GM12878 (cell line): ENCODE measurements around the gene IGFBP3. TPM values are rescaled to one million over a fixed set of nuclear protein-coding genes. Genes with fewer than 3 reads are reported as not detected.

ENCODE experiments used
- ATAC-seq: fragments of 200-7000 bp; cut with Tn5 transposase; 3 replicates; pipeline ENCODE4 v1.9.1; 2020; ENCODE audit warnings: mild to moderate bottlenecking, moderate library complexity
- BruUV-seq: library from RNA; stranded (reverse); fragments of 400-500 nt; replicated peaks from 2 replicates; lab custom pipeline; 2021; lab: Mats Ljungman, UMichigan
- CTCF ChIA-PET: fragments of 300-600 bp; sonication (Branson Sonifier 250); formaldehyde crosslinking; extraction: SDS; loops from one replicate; lab custom pipeline; 2021; ENCODE audit warnings: inconsistent platforms; lab: Yijun Ruan, JAX
- POLR2A ChIA-PET: fragments of 350-600 bp; formaldehyde crosslinking; extraction: SDS; loops from one replicate; lab custom pipeline; 2021; ENCODE audit warnings: inconsistent platforms; lab: Charles Lee
- RAD21 ChIA-PET: fragments of 300-600 bp; sonication (Branson Sonifier 250); formaldehyde crosslinking; loops from one replicate; lab custom pipeline; 2023; ENCODE audit warnings: antibody characterized with exemption; ENCODE audit not compliant: unreplicated experiment; lab: Charles Lee
- SMC1A ChIA-PET: fragments of 300-600 bp; sonication (Branson Sonifier 250); formaldehyde crosslinking; loops from one replicate; lab custom pipeline; 2023; ENCODE audit not compliant: unreplicated experiment, uncharacterized antibody; lab: Charles Lee
- DNase-seq: peaks from one replicate; pipeline ENCODE4 v3.0.0-alpha.2; 2011; ENCODE audit warnings: low read depth, low spot score
- FAIRE-seq: peaks from 3 replicates; lab custom pipeline; 2011; peaks lifted over from hg19 to GRCh38; lab: Jason Lieb, UNC
- H2AFZ ChIP-seq: 2 replicates; pipeline ENCODE4 v1.6.0; 2011; ENCODE audit warnings: low read depth, low read length, control low read depth; ENCODE audit not compliant: control insufficient read depth
- H3K27ac ChIP-seq: 2 replicates; pipeline ENCODE4 v1.5.1; 2011; ENCODE audit warnings: control low read depth; ENCODE audit not compliant: control insufficient read depth, insufficient read depth
- H3K27me3 ChIP-seq, 2 experiments: replicated peaks in 1 of 2; 2 replicates each; pipeline versions ENCODE4 v1.6.0 to v1.6.1; 2011; ENCODE audit warnings: low read length in 1 of 2; ENCODE audit not compliant: control insufficient read depth in 2 of 2, insufficient read depth in 2 of 2
- H3K36me3 ChIP-seq, 2 experiments: 2 replicates each; pipeline ENCODE4 v1.5.1; 2011; ENCODE audit warnings: low read length in 1 of 2; ENCODE audit not compliant: control insufficient read depth in 2 of 2, insufficient read depth in 2 of 2
- H3K4me1 ChIP-seq: 2 replicates; pipeline ENCODE4 v1.6.1; 2011; ENCODE audit warnings: mild to moderate bottlenecking, low read length, moderate library complexity, mixed read lengths; ENCODE audit not compliant: control insufficient read depth, insufficient read depth
- H3K4me2 ChIP-seq: 2 replicates; pipeline ENCODE4 v1.6.0; 2011; ENCODE audit warnings: control low read depth; ENCODE audit not compliant: control insufficient read depth, insufficient read depth
- H3K4me3 ChIP-seq: fragments of 200-600 bp; sonication (generic); 2 replicates; pipeline ENCODE4 v1.5.1; 2016
- H3K79me2 ChIP-seq: 2 replicates; pipeline ENCODE4 v1.6.0; 2011; ENCODE audit warnings: low read length; ENCODE audit not compliant: control insufficient read depth, insufficient read depth
- H3K9ac ChIP-seq: 2 replicates; pipeline ENCODE4 v1.8.0; 2011; ENCODE audit warnings: low read length, control low read depth, mixed read lengths; ENCODE audit not compliant: control insufficient read depth, insufficient read depth
- H3K9me3 ChIP-seq: replicated peaks from 3 replicates; pipeline ENCODE4 v1.5.1; 2011; ENCODE audit warnings: mild to moderate bottlenecking, low read length; ENCODE audit not compliant: control insufficient read depth, insufficient read depth
- H4K20me1 ChIP-seq: 2 replicates; pipeline ENCODE4 v1.6.0; 2011; ENCODE audit not compliant: control insufficient read depth, insufficient read depth
- CBX5 ChIP-seq: sonication (generic); IDR thresholded peaks from 2 replicates; pipeline ENCODE4 v1.6.1; 2016; ENCODE audit warnings: low read depth, moderate library complexity, mild to moderate bottlenecking, inconsistent platforms
- CEBPB ChIP-seq, 2 experiments: fragments of 150-350 bp in 1 of 2; IDR thresholded peaks; 2 replicates each; pipeline ENCODE4 v1.6.1; 2012 to 2014; ENCODE audit warnings: low read depth in 2 of 2, low read length in 2 of 2, borderline replicate concordance in 1 of 2, inconsistent platforms in 1 of 2
- FOXM1 ChIP-seq: IDR thresholded peaks from 2 replicates; pipeline ENCODE4 v1.6.1; 2012; ENCODE audit warnings: low read depth, mild to moderate bottlenecking, inconsistent platforms, low read length, moderate library complexity
- KAT2A ChIP-seq: conservative IDR thresholded peaks from 2 replicates; pipeline ENCODE4 v1.6.1; 2011; ENCODE audit warnings: low read depth, low read length; ENCODE audit not compliant: control insufficient read depth
- MTA3 ChIP-seq: IDR thresholded peaks from 2 replicates; pipeline ENCODE4 v1.6.1; 2012; ENCODE audit warnings: low read length, inconsistent platforms, borderline replicate concordance
- MYB ChIP-seq: fragments of 150-350 bp; IDR thresholded peaks from 2 replicates; pipeline ENCODE4 v1.6.1; 2014; ENCODE audit warnings: mild to moderate bottlenecking, low read depth, low read length, borderline replicate concordance
- POU2F2 ChIP-seq: IDR thresholded peaks from 3 replicates; pipeline ENCODE4 v1.6.1; 2011; ENCODE audit warnings: low read depth, mild to moderate bottlenecking, low read length, borderline replicate concordance
- USF2 ChIP-seq: IDR thresholded peaks from 2 replicates; pipeline ENCODE4 v1.6.1; 2011; ENCODE audit warnings: low read depth, low read length, improper control_type of control experiment, borderline replicate concordance
- YY1 ChIP-seq: IDR thresholded peaks from 2 replicates; pipeline ENCODE4 v1.6.1; 2011; ENCODE audit warnings: low read depth, mild to moderate bottlenecking, low read length
- ZBTB4 ChIP-seq: fragments of 450-650 bp; formaldehyde crosslinking; IDR thresholded peaks from 2 replicates; pipeline ENCODE4 v1.4.0; 2022; ENCODE audit warnings: mild to moderate bottlenecking, moderate library complexity
- WGBS: methylation state at CpG from one replicate; pipeline ENCODE4 v1.1.6; 2016; ENCODE audit warnings: low lambda C conversion rate; ENCODE audit not compliant: insufficient replicate concordance, insufficient coverage; ENCODE audit errors: missing lambda C conversion rate; 5-methylcytosine and 5-hydroxymethylcytosine counted together
- in situ Hi-C: fragments of 300-500 bp; cut with MboI; formaldehyde crosslinking; loops from 9 replicates; pipeline ENCODE4 v1.14.3; 2018; ENCODE audit warnings: mixed read lengths
- intact Hi-C: fragments of 100-400 bp; cut with micrococcal nuclease; formaldehyde crosslinking; loops from one replicate; pipeline ENCODE4 v1.14.2; 2022; ENCODE audit not compliant: unreplicated experiment
- polyA plus RNA-seq, 11 experiments: library from polyadenylated mRNA; depleted of rRNA in 4 of 11; unstranded in 6 of 11; stranded (reverse) in 5 of 11; fragments of >200 nt; fragmentation: Nextera tagmentation in 4 of 11; fragmentation: Illumina TruSeq in 1 of 11; extraction: Ambion mirVana in 4 of 11; extraction: Trizol in 1 of 11; gene quantifications; 1 replicate in 1 of 11; 2 replicates in 10 of 11; pipeline versions ENCODE4 v1.2.1 to v1.2.3, GENCODE V29; 2011 to 2016; ENCODE audit warnings: inconsistent platforms in 2 of 11, missing spikeins in 2 of 11, low read depth in 1 of 11
- total RNA-seq, 4 experiments: library from RNA; depleted of rRNA in 3 of 4; stranded (reverse); fragments of >200 nt in 3 of 4; fragmentation: Illumina TruSeq in 1 of 4; extraction: Trizol in 1 of 4; gene quantifications; 2 replicates each; pipeline versions ENCODE4 v1.2.1 to v1.2.3, GENCODE V29; 2013 to 2021
- TF ChIP-seq, protein P1 (sequence below): fragments of 450-650 bp; IDR thresholded peaks from 2 replicates; pipeline ENCODE4 v1.6.1; 2017; ENCODE audit warnings: mild to moderate bottlenecking, moderate library complexity

The IGFBP3 gene
- total and polyA plus RNA-seq, 10 of the 15 experiments (the other 5 are each of a cell fraction or from before 2014, with no cell fraction given): 6.0 to 28.0 (median 15.6) TPM

- H3K36me3 ChIP-seq: no peaks in the 10 kb centered on the region
- no peaks in the 10 kb centered on the region for H3K79me2 ChIP-seq
- no peaks in the 10 kb centered on the region for H3K9me3 ChIP-seq
- H3K4me2 ChIP-seq: no peak overlapping the region
- no peak overlapping the region for H2AFZ ChIP-seq
- H4K20me1 ChIP-seq: no peaks in the 10 kb centered on the region
- ATAC-seq (no peak), DNase-seq (no peak), FAIRE-seq (no peak)
- H3K9ac ChIP-seq: no peak overlapping the region
- no TSS peak for BruUV-seq
- ChIA-PET RAD21 (interaction anchor here (1.0 to 4.5 kb wide), 9 partner anchors 26 to 1263 kb away, joined by 3 to 41 read pairs (median 5); no protein-coding TSS in a partner anchor), POLR2A (no interaction called here), SMC1A (interaction anchor here (0.7 to 4.9 kb wide), 6 partner anchors 24 to 1172 kb away, joined by 3 to 48 read pairs (median 8); no protein-coding TSS in a partner anchor), CTCF (interaction anchor here (0.8 to 9.6 kb wide), 21 partner anchors 9 to 1264 kb away, joined by 3 to 91 read pairs (median 6); no protein-coding TSS in a partner anchor)
- no peak for TF ChIP-seq ZBTB4 (CRISPR knock-in tag)
- TF ChIP-seq, protein P1, sequence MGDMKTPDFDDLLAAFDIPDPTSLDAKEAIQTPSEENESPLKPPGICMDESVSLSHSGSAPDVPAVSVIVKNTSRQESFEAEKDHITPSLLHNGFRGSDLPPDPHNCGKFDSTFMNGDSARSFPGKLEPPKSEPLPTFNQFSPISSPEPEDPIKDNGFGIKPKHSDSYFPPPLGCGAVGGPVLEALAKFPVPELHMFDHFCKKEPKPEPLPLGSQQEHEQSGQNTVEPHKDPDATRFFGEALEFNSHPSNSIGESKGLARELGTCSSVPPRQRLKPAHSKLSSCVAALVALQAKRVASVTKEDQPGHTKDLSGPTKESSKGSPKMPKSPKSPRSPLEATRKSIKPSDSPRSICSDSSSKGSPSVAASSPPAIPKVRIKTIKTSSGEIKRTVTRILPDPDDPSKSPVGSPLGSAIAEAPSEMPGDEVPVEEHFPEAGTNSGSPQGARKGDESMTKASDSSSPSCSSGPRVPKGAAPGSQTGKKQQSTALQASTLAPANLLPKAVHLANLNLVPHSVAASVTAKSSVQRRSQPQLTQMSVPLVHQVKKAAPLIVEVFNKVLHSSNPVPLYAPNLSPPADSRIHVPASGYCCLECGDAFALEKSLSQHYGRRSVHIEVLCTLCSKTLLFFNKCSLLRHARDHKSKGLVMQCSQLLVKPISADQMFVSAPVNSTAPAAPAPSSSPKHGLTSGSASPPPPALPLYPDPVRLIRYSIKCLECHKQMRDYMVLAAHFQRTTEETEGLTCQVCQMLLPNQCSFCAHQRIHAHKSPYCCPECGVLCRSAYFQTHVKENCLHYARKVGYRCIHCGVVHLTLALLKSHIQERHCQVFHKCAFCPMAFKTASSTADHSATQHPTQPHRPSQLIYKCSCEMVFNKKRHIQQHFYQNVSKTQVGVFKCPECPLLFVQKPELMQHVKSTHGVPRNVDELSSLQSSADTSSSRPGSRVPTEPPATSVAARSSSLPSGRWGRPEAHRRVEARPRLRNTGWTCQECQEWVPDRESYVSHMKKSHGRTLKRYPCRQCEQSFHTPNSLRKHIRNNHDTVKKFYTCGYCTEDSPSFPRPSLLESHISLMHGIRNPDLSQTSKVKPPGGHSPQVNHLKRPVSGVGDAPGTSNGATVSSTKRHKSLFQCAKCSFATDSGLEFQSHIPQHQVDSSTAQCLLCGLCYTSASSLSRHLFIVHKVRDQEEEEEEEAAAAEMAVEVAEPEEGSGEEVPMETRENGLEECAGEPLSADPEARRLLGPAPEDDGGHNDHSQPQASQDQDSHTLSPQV: no peak
- no peak for TF ChIP-seq CBX5
- no peak for TF ChIP-seq KAT2A
- no peak for TF ChIP-seq POU2F2
- no peak for TF ChIP-seq FOXM1
- TF ChIP-seq MTA3: no peak
- TF ChIP-seq CEBPB (IDR thresholded peaks at IDR 0.05; ENCODE audit: borderline replicate concordance in 1 of 2, low read depth in 2 of 2, low read length in 2 of 2): no peak
- no peak for TF ChIP-seq MYB
- no peak for TF ChIP-seq YY1
- no peak for TF ChIP-seq USF2
- 47% methylated on average over 14 of the region's 14 CpGs for WGBS
- H3K4me3 ChIP-seq: no peak overlapping the region
- in situ Hi-C loops: loop anchor here (5.0 kb wide), 3 partner anchors 435 to 1265 kb away; no protein-coding TSS in a partner anchor
- intact Hi-C loops: loop anchor here (1.0 to 10.0 kb wide), 4 partner anchors 435 to 1338 kb away; no protein-coding TSS in a partner anchor
- H3K27me3 ChIP-seq: peaks cover 2 to 3% of the 10 kb centered on the region in 2 experiments; a peak in 3 of 4 replicates
- H3K4me1 ChIP-seq: no peaks in the 10 kb centered on the region
- H3K27ac ChIP-seq: no peak overlapping the region
These were observed 4.0 kb downstream of the IGFBP3 start for GRCh38 chr7:45917064-45917463.
